Activated T-cell treated with anti-CD3 and anti-CD28 coated beads for 48 hours (primary cell): ENCODE results near the gene ESF1.
"Not testable (repeated sequence)": the region's sequence is repeated elsewhere in the genome, so short reads cannot be mapped to it uniquely, and the experiment has no call there.

Source experiments
- DNase-seq: peaks from one replicate; pipeline ENCODE4 v3.0.0-alpha.2; 2020; ENCODE audit warnings: low read depth

Gene ESF1

DNA sequence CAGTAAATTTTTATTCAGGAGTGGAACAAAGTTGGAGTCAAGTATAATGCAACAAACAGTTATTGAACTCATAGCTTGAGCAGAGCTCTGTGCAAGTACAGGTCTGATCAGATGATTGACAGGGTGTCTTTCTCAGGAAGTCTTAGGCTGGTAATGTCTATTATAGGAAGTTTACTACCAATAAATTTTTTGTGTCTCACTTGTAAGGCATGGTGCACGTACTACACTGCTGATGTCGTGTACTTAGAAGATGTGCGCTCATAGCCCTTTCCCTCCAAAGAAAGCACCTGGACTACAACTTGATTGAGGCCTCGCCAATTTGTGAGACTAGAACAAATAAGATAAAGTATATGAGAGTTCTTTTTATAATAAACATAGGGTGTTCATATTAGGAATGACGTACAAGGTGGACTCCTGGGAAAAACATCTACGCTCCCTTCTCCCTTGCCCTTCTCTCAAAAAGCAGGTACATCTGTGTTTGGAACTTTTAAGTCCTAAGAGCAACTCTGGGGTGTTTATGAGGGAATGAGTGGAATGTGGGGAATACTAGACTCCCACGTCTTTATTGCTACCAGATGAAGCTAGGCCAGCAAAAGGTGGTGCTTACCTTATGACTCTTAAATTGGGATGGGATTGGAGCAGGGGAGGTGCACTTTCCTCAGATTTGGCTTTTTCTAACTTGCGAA lies 1.6 kb upstream of the ESF1 start:
- no peak for DNase-seq

DNA sequence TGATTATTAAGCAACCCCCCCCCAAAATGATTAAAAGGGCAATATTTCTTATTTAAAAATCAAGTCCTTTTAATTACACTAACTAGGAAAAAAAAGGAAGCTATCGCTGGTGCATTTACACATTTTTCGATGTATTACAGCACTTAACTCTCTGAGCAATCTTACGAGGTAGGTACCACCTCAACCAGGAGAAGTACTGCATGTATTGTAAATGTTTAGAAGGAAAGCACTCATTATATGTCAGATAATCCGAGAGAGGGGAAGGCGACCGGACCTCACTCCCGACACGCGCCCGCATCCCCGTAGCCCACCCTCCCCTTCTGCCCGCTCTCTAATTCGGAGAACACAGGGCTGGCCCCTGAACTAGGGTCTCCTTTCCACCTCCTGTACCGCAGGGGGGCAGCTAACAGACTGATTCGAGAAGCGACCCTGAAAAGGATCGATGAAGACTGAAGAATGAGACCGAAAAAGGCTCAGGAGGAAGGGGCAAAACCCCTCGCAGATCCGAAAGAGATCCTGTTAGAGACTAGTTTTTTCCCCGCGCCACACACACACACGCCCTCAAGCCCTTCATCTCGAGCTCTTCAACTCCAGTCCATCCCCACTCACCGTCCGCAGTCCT lies 337 bp downstream of the ESF1 start:
- no peak for DNase-seq

DNA sequence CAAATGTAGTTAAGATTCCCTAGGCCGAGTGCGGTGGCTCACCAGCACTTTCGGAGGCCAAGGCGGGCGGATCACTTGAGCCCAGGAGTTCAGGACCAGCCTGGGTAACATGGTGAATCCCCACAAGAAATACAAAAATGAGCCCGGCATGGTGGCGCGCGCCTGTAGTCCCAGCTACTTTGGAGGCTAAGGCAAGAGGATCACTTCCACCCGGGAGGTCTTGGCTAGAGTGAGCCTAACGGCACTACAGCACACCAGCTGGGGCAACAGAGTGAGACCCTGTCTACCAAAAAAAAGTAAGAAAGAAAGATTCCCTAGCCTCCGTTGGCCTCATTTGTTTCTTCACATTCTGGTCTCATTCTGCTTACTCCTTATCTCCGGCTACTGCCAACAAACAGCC lies 1.2 kb downstream of the ESF1 start:
- no peak for DNase-seq

DNA sequence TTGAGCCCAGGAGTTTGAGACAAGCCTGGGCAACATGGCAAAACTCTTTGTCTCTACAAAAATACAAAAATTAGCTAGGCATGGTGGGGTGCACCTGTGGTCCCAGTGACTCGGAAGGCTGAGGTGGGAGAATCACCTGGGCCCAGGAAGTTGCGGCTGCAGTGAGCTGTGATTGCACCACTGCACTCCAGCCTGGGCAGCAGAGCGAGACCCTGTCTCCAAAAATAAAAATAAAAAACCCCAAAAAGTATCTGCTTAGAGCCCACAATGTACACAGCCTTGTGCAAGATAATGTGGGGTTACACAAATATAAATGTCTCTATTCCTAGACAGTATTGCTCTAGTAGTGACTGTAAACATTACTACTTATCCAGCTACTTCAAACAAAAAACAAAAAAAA lies 5.9 kb downstream of the ESF1 start:
- no peak for DNase-seq

DNA sequence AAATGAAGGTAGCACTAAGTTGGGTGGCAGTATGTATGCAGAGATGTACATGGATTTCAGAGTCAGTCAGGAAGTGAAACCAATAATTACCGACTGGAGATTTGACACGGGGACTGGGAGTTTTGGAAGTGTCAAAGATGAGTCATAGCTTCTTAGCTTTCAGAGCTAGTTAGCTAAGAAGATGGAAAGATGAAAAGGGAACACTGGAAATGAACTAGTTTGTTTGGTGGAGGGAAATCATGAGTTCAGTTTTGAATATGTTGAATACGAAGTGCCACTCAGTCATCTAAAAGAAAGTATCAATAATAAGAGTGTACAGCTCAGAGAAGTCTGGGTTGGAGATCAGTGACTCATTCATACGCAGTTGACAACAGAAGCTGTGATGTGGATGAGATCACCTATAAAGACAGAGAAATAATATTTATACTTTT lies 7.5 kb downstream of the ESF1 start:
- DNase-seq: no peak

DNA sequence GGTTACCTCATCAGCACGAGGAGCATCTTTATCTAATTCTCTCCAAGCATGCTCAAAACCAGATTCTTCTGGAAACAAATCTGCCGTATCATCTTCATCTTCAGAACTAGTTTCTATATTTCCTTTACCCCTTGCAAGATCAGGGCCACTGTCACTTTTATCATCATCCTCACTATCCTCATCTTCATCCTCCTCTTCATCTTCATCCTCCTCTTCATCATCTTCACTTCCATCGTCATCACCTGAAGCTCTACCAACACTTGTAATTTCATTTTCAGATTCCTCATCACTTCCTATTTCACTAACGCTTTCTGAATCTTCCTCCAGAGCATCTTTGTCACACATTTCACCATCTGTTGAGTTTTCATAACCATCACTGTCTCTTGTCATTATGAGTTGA lies 8.9 kb downstream of the ESF1 start:
- no peak for DNase-seq

DNA sequence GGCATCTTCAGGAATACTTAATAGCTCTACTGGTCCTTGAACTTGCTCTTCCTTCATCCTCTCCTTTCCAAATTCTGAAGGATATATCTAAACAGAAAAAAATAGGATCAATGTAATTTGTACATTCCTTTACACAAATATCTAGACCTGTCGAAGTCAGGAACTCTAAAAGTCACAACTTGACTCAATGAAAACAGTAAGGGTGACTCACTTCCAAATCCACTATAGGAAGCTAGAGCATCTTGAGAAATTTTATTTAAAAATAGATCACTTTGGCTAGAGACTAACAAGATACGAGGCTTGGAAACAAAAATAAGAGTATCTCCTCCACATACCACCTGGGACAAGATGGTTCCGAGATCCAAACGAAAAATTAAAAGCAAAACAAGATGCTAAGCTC lies 12.2 kb downstream of the ESF1 start:
- DNase-seq: no peak

DNA sequence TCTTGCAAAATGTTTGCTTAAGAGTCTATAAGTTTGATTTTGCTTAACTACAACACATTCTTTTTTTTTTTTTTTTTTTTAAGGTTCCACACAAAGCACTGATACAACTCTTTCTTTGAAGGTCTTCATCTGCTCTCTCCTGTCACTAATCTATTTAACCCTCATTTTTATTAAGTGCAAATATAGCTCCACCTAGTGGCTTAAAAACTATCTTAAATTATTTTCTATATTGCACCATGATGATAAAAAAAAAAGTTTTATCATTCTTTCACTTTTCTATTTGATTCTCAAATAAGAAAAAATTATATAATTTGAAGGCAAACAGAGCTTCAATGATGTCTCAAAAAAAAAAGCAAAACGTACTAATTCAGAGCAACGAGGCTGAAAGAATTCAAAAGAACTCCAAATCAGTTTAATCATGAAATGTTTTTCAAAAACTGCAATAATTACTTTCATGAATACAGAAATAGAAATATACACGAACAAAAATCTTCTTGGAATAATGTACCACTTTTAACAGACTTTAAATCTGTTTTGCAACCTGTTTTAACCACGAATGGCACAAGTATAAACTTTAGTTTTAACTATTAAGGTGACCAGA lies 12.8 kb downstream of the ESF1 start:
- DNase-seq: no peak

DNA sequence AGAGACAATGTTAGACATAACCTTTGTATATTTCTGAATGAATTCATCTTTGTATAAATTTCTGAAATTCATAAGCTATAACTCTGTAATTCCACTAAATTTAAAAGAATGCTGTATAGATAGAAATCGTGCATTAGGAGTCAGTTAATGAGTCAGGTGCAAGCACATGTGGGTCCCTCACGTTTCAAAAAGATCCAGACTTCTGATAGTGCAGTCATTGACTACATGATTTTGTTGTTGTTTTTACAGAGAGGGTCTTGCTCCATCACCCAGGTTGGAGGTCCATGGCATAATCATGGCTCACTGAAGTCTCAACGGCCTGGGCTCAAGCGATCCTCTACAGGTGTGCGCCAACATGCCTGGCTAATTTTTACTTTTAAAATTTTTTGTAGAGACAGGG lies 14.6 kb downstream of the ESF1 start:
- no peak for DNase-seq

DNA sequence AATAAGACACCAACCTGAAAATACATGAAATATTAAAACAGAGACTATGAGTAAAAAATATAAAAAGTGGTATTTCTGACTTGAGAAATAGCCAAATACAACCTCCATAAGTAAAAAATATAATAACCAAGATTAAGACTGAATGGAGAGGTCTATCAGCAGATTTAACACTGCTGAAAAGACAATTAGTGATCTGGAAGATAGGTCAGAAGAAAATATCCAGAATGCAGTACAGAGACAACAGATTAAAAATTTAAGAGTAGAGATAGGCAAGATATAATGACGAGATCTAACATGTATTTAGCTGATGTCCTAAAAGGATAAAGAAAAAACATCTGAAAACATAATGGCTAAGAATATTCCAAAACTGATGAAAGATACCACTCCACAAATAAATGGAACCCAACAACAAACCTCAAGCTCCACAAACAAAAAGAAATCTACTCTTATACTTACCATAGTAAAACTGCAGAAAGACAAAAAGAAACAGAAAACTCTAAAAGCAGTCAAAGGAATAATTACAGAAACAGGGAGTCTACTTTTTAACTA lies 18.8 kb downstream of the ESF1 start:
- DNase-seq: no peak

DNA sequence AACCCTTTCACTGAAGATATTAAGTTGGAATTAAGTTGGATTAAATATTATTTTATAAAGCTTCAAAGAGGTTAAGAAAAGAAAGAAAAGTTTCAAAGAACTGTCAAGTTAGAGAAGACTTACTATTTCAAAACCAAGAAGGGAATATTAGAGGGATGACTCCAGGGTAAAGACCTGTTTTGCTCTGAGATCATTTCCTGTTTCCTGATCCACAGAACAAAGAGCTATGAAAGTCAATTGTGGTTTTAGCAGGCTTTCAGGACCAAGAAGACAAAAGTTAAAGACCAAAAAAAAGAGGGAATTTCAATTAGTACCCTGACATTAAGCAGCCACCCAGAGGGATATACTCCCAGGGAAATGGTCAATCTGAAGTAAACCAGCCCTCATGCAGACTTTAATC lies 19.4 kb downstream of the ESF1 start:
- no peak for DNase-seq

DNA sequence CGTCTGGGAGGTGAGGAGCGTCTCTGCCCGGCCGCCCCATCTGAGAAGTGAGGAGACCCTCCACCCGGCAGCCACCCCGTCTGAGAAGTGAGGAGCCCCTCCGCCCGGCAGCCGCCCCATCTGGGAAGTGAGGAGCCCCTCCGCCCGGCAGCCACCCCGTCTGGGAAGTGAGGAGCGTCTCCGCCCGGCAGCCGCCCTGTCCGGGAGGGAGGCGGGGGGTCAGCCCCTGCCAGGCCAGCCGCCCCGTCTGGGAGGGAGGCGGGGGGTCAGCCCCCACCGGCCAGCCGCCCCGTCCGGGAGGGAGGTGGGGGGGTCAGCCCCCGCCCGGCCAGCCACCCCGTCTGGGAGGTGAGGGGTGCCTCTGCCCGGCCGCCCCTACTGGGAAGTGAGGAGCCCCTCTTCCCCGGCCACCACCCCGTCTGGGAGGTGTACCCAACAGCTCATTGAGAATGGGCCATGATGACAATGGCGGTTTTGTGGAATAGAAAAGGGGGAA lies 24.2 kb downstream of the ESF1 start:
- not testable (repeated sequence) for DNase-seq

DNA sequence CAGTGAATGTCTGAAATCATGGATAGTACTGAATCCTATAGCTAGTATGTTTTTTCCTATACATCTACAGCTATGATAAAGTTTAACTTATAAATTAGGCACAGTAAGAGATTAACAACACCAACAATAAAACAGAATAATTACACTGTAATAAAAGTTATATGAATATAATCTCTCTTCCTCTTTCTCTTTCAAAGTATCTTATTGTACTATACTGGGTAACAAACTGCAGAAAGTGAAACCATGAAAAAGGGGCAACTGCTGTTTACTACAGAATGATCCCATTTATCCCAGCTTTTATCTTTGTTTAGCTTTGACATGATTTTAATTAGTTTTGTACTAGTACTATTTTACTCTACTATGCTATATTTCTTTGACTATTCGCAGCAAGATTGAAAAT lies 25.8 kb downstream of the ESF1 start:
- no peak for DNase-seq

DNA sequence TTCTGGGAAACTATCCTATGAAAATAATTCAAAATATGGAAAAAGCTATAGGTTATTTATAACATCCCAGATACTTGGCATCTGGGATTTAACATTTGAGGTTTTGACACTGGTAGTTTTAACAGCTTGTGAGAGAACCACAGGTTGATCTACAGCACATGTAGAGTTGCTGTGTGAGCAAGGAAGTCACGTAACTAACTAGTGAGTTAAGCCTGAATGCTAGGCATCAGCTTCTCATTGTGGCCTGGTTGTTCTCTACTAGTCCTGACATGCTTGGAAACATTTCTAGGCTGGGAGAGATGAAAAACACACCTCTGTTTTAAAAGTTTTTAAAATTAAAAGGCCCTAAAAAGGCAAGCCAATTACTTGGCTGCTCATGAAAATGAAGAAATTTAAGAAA lies 28.2 kb downstream of the ESF1 start:
- DNase-seq: no peak

DNA sequence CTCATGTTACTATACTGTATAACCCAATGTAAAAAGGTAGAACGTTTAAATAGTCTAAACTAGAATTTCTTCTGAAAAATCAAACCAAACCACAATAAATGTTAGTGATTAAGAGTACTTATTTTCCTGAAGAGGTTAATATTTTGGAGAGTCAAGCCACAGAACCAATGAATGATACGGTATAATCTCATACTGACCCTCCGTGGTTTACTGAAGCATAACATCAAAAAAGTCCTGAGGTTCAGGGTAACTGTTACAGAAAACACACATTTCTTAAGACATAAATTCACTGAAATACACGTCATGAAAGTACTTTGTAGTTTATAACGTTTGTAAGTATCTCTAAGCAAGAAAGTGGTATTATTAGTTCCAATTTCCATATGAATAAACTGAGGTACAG lies 28.9 kb downstream of the ESF1 start:
- DNase-seq: no peak

DNA sequence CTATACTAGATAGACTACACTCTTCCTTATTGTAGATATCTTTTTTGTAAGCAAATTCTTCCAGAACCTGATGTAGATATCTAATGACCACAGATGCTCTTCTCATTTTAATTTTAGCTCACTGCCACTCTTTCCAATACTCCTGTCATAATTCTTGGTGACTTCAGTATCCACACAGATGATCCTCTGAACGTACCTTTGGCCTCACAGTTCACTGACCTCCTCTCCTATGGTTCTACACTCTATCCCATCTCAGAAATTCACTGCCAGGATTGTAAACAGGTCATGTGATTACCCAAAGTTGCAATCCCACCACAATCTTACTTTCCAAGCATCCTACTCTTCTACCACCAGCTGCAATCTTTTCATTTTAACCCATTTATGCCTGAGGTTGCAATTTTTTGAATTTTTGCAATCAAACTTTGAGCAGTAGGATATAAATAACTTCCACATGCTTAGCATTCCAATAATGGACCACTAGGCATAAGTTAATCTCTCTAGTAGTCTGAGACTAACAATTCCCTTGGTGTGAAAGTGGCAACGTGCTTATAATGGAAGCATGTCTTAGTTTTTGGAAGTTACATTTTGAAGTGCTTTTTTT lies 31.2 kb downstream of the ESF1 start:
- DNase-seq: no peak

DNA sequence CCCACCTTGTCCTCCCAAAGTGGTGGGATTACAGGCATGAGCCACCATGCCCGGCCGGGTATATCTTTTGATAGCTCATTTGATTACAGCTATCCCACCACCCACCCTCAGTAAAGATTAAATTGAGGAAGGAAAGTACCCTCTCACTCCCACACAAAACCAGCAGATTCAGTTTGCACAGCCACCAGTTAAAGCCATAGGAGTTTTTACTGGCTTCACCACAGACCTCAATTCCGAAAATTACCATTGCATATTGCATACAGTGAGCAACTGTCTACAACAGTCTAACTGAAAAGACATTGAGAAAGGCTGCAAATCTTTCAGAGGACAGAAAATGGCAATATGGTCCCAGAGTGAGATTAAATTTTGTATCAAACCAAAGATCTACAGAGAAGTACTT lies 34.9 kb downstream of the ESF1 start:
- no peak for DNase-seq

DNA sequence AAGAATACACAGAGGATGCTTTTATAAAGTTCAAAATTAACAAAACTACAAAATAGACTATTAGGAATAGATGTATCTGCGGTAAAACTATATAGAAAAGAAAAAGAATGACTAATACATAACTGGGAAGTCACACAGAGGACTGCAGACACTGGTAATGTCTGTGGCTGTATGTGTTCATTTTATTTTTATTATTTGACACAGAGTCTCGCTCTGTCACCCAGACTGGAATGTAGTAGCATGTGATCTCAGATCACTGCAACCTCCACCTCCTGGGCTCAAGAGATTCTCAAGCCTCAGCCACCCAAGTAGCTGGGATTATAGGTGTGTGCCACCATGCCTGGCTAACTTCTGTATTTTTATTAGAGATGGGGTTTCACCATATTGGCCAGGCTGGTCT lies 38.9 kb downstream of the ESF1 start:
- DNase-seq: no peak

DNA sequence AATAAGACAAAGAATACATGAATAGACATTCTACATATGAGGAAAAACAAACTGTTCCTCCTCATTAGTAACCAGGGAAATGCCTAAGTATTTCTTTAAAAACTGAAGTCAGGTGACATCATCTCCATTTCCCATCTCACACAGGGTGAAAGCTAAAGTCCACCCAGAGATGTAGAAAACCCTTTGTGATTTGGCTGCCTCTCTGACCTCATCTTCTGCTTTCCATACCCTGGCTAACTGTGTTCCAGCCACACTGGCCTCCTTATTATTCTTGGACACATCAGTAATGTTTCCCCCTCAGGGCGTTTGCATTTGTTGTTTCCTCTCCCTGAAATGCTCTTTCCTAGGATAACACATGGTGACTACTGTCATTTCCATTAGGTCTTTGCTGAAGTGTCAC lies 40.4 kb downstream of the ESF1 start:
- DNase-seq: no peak

DNA sequence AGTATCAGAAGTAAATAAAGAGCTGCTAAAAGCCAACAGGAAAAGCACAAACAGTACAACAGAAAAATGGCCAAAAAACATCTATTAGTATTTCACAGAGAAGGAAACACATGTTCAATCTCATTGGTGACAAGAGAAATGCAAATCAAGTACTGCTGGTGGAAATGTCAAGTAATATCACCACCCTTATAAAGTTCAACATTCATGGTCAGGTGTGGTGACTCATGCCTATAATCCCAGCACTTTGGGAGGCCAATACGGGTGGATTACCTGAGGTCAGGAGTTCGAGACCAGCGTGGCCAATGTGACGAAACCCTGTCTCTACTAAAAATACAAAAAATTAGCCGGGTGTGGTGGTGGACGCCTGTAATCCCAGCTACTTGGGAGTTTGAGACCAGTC lies 42.8 kb downstream of the ESF1 start:
- DNase-seq: no peak

DNA sequence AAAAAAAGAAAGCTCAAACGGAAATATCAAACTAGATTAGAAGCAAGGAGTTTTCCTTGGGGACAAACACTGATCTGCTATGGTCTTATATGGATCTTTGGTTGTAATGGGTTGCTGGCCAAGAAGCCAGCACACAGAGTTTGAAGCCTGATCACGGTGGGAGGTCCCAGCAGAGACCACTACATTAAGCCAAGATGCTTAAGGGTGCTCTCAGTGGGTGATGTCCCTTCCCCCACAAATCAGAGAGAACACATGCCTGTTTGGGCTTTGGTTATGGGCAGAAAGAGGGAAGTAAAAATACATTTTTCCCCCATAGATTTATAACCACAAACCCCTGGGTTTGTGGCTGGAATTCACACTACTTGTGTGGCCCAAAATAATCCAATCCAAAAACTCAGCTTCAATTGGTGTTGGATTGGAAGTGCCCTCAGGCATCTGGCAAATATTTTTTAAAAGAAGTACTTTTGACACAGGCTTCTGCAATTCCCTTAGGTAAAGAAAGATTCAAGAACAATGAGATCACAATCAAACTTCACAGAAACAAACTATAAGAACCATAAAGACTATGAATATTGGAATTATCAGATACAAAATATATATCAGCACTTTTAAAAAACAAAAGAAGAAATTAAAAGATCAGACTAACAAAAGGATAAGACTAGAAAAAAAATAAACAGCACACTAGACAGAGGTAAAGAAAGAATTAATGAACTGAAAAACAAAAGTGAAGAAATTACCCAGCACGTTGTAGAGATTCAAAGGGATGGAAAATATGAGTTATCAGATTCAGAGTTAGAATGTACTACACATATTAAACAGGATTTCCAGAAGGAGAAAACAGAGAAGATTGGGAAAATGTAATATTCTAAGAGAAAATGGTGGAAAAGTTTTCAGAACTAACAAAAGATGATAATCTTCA lies 44.7 kb downstream of the ESF1 start:
- DNase-seq: no peak

DNA sequence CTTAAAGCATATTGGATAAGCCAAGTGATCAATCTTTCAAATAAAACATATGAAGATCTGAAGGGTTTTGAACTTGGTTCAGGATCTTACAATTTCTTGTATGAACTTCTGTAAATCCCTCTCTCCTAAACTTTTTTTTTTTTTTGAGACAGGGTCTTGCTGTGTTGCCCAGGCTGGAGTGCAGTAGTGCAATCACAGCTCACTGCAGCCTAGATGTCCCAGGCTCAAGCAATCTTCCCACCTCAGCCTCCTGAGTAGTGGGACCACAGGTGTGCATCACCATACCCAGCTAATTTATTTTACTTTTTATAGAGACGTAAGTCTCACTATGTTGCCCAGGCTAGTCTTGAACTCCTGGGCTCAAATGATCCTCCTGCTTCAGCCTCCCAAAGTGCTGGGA lies 46.5 kb downstream of the ESF1 start:
- DNase-seq: not testable (repeated sequence)
